NCI-H146 treated with DMSO at 0.1 percent for 48 hours (cell line): ENCODE measurements around the gene CREBZF.
"Not testable (repeated sequence)": the region's sequence is repeated elsewhere in the genome, so short reads cannot be mapped to it uniquely, and the experiment has no call there.

Experiments
- DNase-seq: peaks from one replicate; lab custom pipeline; 2025; ENCODE audit not compliant: unreplicated experiment; lab: John Stamatoyannopoulos, UW

The CREBZF gene

DNA sequence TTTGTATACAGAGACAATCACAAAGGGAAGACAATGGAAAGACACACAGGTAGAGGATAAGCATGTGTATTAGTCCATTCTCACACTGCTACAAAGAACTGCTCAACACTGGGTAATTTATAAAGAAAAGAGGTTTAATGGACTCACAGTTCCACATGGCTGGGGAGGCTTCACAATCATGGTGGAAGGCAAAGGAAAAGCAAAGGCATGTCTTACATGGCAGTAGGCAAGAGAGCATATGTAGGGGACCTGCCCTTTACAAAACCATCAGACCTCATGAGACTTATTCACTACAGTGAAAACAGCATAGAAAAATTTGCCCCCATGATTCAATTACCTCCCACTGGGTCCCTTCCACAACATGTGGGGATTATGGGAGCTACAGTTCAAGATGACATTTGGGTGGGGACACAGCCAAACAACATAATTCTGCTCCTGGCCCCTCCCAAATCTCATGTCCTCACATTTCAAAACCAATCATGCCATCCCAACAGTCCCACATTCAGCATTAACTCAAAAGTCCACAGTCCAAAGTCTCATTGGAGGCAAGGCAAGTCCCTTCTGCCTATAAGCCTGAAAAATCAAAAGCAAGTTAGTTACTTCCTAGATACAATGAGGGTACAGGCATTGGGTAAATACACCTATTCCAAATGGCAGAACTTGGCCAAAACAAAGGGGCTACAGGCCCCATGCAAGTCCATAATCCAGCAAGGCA is 6.2 kb upstream of the CREBZF start:
- not testable (repeated sequence) for DNase-seq

DNA sequence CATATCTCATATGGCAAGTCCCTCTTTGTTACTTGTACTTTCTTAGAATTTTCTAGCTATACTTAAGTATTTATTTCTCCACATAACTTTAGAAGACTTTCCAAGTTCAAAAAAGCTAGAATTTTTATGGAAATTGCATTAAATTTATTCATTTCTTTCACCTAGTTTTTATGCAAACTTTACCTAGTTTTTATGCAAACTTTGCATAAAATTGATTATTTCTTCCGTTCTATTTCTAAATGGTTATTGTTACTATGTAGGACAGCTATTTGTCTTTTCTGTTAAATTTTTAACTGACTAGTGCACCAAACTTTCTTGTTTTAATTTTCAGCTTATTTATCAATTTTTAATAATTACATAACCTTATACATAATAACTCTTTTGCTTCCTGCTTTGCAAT is 3.2 kb upstream of the CREBZF start:
- no peak for DNase-seq

DNA sequence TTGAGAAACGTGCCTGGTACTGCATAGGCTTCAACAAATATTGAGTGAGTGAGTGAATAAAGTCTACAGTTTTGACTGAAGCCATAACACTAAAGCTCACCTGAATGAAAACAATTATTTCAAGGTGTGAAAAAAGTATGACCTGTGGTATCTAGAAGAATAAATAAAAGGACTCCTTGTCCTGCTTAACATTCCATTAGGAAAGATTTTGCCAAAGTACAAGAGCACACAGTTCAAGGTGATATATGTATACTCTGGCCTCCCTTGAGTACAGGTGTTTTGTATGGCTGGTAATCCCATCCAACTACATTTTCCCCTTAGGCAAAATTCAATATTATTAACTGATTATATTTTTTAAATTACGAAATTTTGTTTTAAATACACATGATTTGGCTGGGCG is 1.8 kb upstream of the CREBZF start:
- DNase-seq, result no peak

DNA sequence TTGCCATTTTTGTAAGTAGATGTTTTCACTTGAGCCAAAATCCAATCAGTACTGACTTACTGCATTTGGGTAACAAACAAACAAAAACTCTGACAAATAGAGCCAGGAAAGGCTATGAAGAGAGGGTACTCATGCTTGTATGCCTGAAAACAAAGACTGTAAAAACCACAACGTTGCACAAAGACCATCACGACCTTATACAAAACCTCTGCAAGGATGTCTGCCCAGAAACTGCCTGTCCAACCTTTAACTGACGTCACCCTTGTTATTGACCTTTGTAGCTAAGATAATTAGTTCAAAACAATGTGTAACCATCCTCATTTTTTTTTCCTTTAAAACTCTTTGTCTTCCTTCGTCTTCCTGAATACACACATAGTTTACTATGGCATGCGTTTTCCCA is 804 bp upstream of the CREBZF start:
- no peak for DNase-seq

DNA sequence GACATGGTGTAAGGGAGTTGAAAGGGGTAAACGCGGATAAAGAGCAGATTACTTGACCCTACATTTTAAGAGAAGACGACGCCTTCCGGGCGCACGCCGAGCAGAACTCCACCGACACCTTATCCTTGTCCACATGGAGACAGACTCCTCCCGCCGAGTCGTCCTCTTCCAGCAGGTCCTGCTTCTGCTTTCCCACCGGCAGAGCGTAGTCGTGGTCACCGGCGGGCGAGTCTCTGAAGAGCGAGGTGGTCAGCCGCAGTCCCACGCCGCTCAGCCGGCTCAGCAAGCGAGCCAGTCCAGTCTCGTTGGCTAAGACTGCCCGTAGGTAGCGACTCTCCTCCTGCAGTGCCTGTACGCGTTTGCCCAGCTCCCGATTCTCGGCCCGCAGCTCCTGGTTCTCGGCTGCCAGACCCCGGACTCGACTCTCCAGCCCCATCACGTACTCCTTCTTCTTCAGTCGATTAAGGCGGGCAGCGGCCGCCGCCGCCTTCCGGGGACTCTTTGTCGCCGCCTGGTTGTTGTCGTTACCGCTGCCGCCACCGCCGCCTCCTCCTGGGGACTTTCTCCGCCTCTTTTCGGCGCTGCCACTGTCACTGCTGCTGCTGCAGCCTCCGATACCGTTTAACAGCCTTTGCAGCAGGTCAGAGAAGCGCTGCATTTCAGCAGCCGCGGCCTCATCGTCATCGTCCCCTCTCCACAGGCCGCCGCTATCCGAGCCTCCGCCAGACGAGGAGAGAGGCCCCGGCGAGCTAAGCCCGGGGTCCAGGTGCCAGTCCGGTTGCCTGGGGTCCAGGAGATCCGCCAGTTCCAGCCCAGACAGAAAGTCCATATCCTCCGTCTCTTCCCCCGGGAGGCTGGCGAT is 945 bp downstream of the CREBZF start:
- DNase-seq, result peak; percentile 55

DNA sequence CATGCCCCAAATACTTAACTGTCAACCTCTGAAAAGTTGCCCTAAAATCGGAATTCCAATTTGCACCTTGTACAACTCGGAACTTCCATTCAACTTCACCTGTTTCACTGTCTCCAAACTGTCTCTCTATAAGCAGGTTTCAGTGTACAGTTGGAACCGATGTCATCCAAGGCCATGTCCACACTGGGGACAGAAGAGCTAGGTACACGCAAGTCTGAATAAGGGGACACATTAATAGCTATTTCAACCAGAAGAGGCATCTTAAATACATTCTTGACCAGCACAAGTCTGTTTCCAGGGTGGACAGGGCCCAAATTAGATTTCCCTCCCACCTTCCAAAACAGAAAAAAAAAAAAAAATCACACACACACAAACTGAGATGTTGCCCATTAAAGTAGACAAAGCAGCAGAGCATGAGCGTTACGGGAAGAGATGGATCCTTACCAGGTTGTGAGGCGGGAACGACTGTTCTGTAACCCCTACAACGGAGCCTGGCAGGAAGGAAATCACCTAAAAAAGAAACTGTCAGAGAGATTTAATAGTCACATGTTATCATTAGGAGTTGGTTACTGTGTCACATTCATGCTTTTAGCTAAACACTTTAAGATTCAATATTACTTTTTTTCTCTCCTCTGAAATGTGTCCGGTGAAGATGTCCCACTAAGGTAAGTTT is 1.7 kb downstream of the CREBZF start:
- DNase-seq, result no peak

DNA sequence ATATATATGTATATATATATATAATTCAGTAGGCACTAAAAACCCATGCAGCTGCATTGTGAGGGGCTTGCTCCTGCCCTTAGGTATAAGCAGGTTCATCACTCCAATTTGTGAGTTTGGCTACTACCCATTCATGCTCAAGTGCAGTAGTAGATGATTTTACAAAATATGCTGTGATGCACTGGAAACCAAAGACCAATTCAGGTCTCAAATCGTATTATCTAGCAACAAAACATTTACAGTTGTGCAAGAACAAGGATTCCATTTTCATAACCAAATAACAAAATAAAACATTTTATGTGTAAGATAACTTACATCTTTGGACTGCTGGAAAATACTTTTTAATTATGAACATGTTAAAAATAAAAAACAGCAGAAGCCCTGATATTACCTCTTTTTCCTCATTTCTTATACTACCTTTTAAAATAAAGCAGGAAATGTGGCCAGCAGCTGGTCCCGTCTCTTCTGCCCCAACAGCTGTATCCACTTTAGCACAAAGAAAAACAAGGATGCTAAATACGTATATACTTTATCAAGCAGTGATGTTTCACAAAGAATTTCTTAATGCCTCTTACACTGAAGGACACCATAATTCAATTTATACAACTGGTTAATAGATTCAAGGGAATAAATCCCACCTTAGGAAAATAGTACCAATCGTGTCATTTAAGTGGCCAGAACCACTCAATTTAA is 2.8 kb downstream of the CREBZF start:
- no peak for DNase-seq

DNA sequence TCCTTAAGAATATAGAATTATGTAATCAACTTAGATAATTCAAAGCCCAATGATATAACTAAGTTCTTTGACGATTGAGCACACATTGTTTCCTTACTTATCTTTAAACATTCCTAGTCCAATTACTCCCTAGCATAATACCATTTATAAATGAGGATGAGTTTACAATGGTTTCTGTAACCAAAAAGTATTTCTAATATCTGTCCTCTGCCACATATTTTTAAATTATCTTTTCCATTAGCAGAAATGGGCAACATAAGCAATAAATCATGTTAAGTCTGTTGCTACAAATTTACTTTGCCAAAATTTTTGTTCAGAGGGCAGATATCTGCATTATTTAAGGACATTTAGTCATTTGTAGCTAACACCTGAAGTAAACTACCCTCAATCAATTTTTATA is 6.7 kb downstream of the CREBZF start:
- DNase-seq, result no peak

DNA sequence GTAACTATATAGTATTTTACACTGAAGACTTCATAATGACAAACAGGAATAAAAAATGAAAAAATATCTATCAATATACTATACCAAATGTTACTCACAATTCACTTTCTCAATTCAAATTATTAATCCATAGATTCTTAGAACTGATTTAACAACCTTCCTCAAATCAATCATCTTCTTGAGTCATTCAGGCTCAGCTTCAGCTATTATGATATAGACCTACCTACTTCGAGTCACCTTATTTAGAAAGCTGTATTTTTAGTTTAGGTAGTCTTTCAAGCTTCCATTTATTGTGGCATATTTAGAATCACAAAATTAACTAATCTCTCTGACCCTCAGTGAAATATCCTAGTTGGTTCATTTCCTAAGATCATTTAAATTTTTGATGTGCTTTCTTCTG is 8.2 kb downstream of the CREBZF start:
- DNase-seq, result no peak

DNA sequence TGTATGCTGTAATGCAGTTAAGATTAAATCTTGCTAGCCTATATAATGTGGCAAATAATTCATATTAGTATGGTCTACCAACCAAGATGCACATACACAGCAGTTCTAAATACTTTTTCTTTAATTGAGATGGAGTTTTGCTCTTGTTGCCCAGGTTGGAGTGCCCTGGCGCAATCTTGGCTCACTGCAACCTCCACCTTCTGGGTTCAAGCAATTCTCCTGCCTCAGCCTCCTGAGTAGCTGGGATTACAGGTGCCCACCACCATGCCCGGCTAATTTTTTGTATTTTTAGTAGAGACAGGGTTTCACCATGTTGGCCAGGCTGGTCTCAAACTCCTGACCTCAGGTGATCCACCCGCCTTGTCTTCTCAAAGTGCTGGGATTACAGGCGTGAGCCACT is 10.6 kb downstream of the CREBZF start:
- not testable (repeated sequence) for DNase-seq

DNA sequence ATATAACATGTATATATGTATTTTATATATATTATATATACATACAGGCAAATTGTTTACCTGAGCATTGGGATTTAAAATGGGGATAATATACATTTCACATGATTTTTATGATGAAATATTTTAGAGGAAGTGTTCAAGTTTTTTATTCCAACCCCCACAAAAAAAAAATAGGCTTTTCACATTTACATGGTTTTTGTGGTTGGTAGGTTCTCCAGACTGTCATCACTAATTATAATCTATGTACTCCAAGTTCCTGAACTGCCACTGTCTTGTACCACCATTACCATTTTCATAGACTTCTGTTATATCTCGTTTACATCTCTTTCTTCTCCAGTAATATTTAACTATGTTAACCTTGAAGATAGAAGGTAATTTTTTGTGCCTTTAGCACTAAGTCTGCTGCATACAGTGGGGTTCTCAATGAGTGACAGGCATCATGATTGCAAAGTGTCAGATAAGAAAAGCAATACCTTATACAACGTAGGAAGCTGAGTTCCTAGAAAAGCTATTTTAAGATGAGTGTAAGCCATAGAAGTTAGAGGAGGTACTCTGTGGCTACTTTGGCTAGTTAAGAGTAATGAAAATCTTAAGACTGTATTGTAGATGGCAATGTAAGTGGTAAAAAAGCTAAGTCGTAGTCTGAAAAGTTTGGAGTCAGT is 12.0 kb downstream of the CREBZF start:
- DNase-seq, result no peak

DNA sequence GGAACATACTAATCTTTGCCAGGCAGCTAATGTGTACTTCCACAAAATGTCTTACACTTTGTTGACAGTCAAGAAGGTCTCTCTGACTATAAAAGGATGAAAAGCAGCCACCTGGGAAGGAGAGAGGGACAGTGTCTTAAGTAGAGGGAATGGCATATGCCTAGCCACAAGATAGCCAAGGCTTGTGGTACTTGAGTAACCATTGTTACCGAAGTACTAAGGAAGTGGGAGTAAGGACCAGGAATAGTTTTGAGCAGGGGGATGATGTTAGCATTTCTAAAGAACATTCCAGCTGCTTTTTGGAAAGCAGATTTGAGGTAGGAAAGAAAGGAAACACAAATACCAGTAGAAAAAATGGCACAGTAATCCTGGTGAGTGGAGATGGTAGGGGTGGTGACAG is 13.8 kb downstream of the CREBZF start:
- DNase-seq, result no peak

DNA sequence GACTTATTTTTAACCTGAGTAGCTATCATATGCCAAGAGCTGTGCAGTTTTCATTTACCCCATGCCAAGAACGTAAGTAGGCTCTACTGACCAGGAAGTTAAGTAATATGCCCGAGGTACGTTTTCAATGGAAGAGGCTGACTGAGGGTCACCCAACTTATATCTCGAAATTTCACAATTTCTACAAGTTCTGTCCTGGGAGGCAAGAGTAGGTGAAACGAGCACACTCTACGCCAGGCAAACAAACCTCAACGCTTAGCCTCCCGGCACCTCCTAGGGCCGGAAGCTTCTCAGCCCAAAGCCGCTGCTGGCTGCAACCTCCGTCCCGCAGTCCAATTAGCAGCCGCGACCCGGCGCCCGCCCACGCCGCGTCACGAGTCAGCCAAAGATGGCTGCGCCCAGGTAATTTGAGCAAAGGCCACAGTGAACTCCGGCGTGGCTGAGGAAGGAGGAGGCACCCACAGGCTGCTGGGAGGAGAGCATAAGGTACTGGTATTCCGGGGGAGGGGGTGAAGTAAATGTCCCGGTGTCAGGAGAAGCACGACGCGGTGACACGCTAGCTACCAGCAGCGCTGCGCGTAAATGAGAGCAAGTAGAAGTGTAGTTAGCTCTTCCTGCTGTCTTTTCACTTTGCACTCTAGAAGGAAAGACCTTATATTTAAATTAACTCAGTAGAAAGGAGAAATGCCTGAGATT is 17.2 kb downstream of the CREBZF start, which contains the start of gene TMEM126A:
TSS of gene TMEM126A (plus strand) at position 364 of the 696 bp plus-strand sequence. CDS start 2,289 bp downstream, outside the sequence.
- DNase-seq, result peak; percentile 85

DNA sequence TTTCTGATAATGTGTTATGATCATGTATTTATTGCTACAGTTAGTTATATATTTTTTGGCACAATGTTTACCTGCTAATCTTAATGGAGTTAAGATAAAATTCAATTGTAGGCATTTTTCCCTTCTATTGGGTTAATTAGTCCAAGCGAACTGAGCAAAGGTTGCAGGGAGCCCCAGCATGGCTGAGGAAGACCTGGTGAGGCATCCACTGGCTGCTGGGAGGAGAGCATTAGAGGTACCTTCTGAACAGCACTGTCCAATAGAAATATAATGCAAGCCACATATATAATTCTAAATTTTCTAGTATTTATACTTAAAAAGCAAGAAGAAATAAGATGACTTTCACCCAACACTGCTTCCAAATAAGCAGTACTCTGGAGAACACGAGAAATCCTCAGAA is 17.9 kb downstream of the CREBZF start:
- DNase-seq, result no peak

DNA sequence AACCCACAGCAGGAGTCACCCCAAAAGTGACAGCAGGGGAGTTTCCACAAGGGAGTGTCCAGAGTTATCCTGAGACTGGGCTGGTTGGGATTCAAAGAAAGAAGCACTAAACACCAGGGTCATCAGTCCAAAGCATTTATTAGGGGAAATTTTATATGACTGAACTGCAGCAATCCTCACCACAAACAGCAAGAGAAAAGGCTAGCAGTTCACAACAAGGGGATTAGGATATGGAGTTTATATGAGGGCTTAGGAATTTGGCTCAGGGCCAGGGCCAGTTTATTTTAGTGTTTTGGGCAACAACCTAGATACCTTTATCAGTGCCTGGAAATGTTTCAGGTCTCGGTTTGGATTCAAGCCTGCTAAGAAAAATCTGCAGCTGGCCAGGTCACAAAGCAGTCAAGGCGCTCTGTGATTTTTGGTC is 21.7 kb downstream of the CREBZF start:
- no peak for DNase-seq

DNA sequence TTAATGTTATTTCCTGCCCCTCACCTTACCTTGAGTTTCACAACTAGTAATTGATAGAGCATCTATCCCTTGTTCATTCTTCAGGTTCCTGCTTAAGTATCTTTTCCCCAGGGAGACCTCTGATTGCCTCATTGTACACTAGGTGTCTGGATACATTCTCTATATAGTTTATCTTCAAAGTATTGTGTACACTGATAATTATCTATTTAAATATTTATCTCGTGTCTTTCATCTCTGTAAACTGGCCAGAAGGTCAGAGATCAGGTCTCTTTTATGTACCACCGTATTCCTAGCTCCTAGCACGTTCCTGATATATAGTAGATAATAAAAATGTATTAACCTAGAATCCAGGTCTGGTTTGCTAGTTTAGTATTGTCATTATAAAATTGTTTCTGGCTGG is 30.2 kb downstream of the CREBZF start:
- DNase-seq, result no peak

DNA sequence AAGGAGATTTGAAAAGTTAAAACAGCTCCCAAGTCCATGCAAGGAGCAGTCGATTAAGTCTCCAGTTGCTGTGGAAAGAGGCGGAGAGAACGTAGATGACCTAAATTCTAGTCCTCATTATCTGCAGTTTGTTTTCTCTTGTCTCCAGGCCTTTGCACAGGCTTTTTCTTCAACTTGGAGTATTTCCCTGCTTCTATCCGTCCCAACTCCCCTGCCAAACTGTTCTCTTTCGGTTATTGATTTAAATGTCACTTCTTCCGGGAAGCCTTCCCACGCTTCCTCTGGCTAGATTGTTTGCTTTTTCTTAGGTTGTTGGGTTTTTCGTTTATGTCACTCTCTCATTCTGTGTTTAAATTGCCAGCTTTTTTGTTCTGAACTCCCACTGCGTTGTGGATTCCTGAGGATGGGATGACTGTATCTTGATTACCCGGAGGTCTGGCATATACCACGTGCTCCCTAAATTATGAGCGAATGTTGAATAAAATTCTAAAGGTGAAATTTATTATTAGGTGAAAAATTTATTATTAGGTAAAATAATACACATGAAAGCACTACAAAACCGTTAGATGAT is 36.1 kb downstream of the CREBZF start:
- no peak for DNase-seq

DNA sequence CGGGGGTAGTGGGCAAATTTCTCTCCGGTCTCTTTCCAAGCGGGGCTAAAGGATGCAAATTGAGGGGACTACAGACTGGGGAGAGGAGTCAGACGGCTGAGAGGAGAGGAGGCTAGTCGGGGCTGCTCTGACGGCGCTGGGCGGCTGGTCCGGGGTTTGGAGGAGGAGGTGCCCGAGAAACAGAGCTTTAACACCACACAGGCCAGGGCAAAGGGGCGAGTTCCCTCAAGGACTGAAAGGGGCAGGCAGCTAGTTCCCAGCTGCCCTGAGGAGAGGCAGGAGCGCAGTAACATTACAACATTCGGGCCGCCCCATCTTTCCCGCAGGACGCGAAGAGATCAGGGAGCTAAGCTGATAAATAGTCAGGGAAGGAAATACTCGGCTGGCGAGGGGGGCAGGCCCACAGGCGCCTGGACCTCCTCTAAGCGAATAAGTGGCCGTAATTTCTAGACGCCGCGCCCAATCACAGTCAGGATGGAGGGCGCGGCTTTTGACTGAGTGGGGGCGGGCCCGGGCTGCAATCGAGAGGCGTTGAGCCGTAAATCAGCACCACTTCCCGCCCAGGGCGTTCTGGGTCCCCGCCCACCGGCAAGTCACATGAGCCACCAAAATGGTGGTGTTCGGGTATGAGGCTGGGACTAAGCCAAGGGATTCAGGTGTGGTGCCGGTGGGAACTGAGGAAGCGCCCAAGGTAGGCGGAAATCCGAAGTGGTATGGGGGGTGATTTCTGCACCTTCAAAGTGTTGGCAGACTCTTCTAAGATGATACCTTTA is 36.7 kb downstream of the CREBZF start, which contains the start of gene TMEM126B:
TSS of gene TMEM126B (plus strand) at position 596 of the 773 bp plus-strand sequence. CDS start at position 611, 15 bp downstream.
- peak; percentile 97 for DNase-seq
